Activated T-helper 1 cell treated with anti-CD3 and anti-CD28 coated beads, Interleukin-2, amount 50 U/mL, for 16 hours (primary cell): ENCODE measurements around the gene CYTH2.

Experiments used
- DNase-seq, 2 donors: peaks; one replicate each; pipeline ENCODE4 v3.0.0-alpha.2; 2020; ENCODE audit warnings: low read depth in 1 of 2, low spot score in 1 of 2

CYTH2 gene

GRCh38 chr19:48492925-48493717, 24.0 kb downstream of the CYTH2 start:
- DNase-seq = peak; percentile 53 to 68

- no peak for DNase-seq
These were observed 24.7 kb downstream of the CYTH2 start for GRCh38 chr19:48493718-48494401.

GRCh38 chr19:48495396-48495795, 26.2 kb downstream of the CYTH2 start:
- DNase-seq = no peak

GRCh38 chr19:48496959-48497727, 28.0 kb downstream of the CYTH2 start:
- DNase-seq = no peak

- no peak for DNase-seq
These were observed 28.8 kb downstream of the CYTH2 start for GRCh38 chr19:48497728-48498594.

GRCh38 chr19:48498595-48499311, 29.6 kb downstream of the CYTH2 start:
- no peak for DNase-seq

- DNase-seq = no peak
These were observed 30.3 kb downstream of the CYTH2 start for GRCh38 chr19:48499316-48500090.

GRCh38 chr19:48500830-48501493, 31.8 kb downstream of the CYTH2 start:
- DNase-seq = no peak

- DNase-seq = no peak
These were observed 32.6 kb downstream of the CYTH2 start for GRCh38 chr19:48501494-48502349.

GRCh38 chr19:48502350-48503018, 33.3 kb downstream of the CYTH2 start:
- DNase-seq = no peak

GRCh38 chr19:48506138-48506733, 37.1 kb downstream of the CYTH2 start:
- no peak for DNase-seq

- DNase-seq = no peak
These were observed 38.8 kb downstream of the CYTH2 start for GRCh38 chr19:48507911-48508439.

- no peak for DNase-seq
These were observed 39.7 kb downstream of the CYTH2 start for GRCh38 chr19:48508729-48509411.

- DNase-seq = no peak
These were observed 40.5 kb downstream of the CYTH2 start for GRCh38 chr19:48509467-48510194.

- peak; percentile 60 to 64 for DNase-seq
These were observed 41.5 kb downstream of the CYTH2 start for GRCh38 chr19:48510421-48511268.
